ENCODE measurements around the gene MEFV. TPM values are rescaled to one million over a fixed set of nuclear protein-coding genes. Genes with fewer than 3 reads are reported as not detected.

MEFV gene
- total RNA-seq, 1 experiment from 2014 or later, result 0.46 TPM

DNA sequence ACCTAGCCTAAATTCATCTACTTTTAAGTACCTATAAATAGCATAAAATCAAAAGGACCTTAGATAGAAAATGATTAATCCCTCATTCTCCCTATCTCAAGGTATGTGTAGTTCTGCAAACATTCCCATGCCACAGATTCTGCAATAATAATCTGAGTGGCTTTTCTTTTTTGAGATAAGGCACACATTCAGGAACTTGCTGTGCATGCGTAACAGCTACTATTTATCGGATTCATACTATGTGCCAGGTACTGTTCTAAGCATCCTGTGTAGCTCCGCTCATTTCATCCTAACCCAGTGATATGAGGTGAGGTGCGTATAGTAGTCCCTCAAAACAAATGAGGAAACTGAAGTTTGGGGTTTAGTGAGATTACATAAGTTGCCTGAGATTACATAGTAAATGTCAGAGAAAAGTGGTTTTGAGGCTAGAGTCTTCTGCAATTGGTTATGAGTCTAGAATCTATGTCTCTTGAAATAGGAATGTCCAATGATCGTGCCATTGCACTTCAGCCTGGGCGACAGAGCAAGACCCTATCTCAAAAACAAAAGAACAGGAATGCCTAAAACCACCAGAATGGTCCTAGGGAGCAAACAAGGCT is 24.9 kb upstream of the MEFV start:
- in situ Hi-C loops (cut with HindIII; ENCODE audit: low pct_unique_long_range_greater_than_20kb, low sequenced_read_pairs) (no loop called here), intact Hi-C loops (cut with micrococcal nuclease; ENCODE audit: unreplicated experiment) (no loop called here)
- POLR2A ChIA-PET, result no interaction called here
- no TSS peak for BruUV-seq (replicated peaks)
- H3K36me3 ChIP-seq (ENCODE audit: control insufficient read depth, insufficient read depth, low read length), result peaks cover 2% of the 10 kb centered on the region
- TF ChIP-seq, protein P1, sequence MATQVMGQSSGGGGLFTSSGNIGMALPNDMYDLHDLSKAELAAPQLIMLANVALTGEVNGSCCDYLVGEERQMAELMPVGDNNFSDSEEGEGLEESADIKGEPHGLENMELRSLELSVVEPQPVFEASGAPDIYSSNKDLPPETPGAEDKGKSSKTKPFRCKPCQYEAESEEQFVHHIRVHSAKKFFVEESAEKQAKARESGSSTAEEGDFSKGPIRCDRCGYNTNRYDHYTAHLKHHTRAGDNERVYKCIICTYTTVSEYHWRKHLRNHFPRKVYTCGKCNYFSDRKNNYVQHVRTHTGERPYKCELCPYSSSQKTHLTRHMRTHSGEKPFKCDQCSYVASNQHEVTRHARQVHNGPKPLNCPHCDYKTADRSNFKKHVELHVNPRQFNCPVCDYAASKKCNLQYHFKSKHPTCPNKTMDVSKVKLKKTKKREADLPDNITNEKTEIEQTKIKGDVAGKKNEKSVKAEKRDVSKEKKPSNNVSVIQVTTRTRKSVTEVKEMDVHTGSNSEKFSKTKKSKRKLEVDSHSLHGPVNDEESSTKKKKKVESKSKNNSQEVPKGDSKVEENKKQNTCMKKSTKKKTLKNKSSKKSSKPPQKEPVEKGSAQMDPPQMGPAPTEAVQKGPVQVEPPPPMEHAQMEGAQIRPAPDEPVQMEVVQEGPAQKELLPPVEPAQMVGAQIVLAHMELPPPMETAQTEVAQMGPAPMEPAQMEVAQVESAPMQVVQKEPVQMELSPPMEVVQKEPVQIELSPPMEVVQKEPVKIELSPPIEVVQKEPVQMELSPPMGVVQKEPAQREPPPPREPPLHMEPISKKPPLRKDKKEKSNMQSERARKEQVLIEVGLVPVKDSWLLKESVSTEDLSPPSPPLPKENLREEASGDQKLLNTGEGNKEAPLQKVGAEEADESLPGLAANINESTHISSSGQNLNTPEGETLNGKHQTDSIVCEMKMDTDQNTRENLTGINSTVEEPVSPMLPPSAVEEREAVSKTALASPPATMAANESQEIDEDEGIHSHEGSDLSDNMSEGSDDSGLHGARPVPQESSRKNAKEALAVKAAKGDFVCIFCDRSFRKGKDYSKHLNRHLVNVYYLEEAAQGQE (IDR thresholded peaks at IDR 0.05; ENCODE audit: insufficient read depth in 1 of 2, low read depth in 2 of 2, low read length in 1 of 2), result no peak
- TF ChIP-seq TCF7L2 (IDR thresholded peaks at IDR 0.05; ENCODE audit: low read depth, low read length), result no peak
- TF ChIP-seq, protein P2, sequence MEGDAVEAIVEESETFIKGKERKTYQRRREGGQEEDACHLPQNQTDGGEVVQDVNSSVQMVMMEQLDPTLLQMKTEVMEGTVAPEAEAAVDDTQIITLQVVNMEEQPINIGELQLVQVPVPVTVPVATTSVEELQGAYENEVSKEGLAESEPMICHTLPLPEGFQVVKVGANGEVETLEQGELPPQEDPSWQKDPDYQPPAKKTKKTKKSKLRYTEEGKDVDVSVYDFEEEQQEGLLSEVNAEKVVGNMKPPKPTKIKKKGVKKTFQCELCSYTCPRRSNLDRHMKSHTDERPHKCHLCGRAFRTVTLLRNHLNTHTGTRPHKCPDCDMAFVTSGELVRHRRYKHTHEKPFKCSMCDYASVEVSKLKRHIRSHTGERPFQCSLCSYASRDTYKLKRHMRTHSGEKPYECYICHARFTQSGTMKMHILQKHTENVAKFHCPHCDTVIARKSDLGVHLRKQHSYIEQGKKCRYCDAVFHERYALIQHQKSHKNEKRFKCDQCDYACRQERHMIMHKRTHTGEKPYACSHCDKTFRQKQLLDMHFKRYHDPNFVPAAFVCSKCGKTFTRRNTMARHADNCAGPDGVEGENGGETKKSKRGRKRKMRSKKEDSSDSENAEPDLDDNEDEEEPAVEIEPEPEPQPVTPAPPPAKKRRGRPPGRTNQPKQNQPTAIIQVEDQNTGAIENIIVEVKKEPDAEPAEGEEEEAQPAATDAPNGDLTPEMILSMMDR (IDR thresholded peaks at IDR 0.05), result no peak
- no peak for TF ChIP-seq SIN3A (IDR thresholded peaks at IDR 0.05; ENCODE audit: borderline replicate concordance, insufficient read depth, low read depth, low read length)
- TF ChIP-seq POLR2AphosphoS5 (IDR thresholded peaks at IDR 0.05; ENCODE audit: low read depth, low read length), result no peak
- DNase-seq (ENCODE audit: low read depth, low spot score) (no peak), ATAC-seq (no peak)
- no peak overlapping the region for H3K27ac ChIP-seq (ENCODE audit: low read length)
- CTCF ChIA-PET, result no interaction called here
- H3K4me3 ChIP-seq (ENCODE audit: low read depth in 2 of 2, low read length in 2 of 2), result no peak overlapping the region
- no peaks in the 10 kb centered on the region; the same call in 1 of the 2 replicates for H3K27me3 ChIP-seq (ENCODE audit: control insufficient read depth, insufficient read depth, low read length)
- no peaks in the 10 kb centered on the region; the same call in 1 of the 2 replicates for H3K4me1 ChIP-seq (ENCODE audit: control insufficient read depth, insufficient read depth, low read length)
- H3K9me3 ChIP-seq (ENCODE audit: control insufficient read depth, insufficient read depth, low read depth, low read length), result peaks cover 17% of the 10 kb centered on the region

- Histone ChIP-seq H3K9me3 (ENCODE audit: control insufficient read depth, insufficient read depth, low read depth, low read length) (no peaks in the 10 kb centered on the region), H3K4me1 (ENCODE audit: control insufficient read depth, insufficient read depth, low read length) (no peaks in the 10 kb centered on the region), H3K27ac (ENCODE audit: low read length) (no peak overlapping the region), H3K36me3 (ENCODE audit: control insufficient read depth, insufficient read depth, low read length) (no peaks in the 10 kb centered on the region), H3K4me3 (ENCODE audit: low read depth in 2 of 2, low read length in 2 of 2) (no peak overlapping the region), H3K27me3 (ENCODE audit: control insufficient read depth, insufficient read depth, low read length) (no peaks in the 10 kb centered on the region; the same call in 1 of the 2 replicates)
- in situ Hi-C loops (cut with HindIII; ENCODE audit: low pct_unique_long_range_greater_than_20kb, low sequenced_read_pairs) (no loop called here), intact Hi-C loops (cut with micrococcal nuclease; ENCODE audit: unreplicated experiment) (no loop called here)
- ChIA-PET CTCF (interaction anchor here (0.6 kb wide), 2 partner anchors 10 to 138 kb away, joined by 3 read pairs; no protein-coding TSS in a partner anchor), POLR2A (no interaction called here)
- TF ChIP-seq TCF7L2 (IDR thresholded peaks at IDR 0.05; ENCODE audit: low read depth, low read length) (no peak), SIN3A (IDR thresholded peaks at IDR 0.05; ENCODE audit: borderline replicate concordance, insufficient read depth, low read depth, low read length) (no peak), POLR2AphosphoS5 (IDR thresholded peaks at IDR 0.05; ENCODE audit: low read depth, low read length) (no peak)
- TF ChIP-seq, protein P1 (IDR thresholded peaks at IDR 0.05; ENCODE audit: insufficient read depth in 1 of 2, low read depth in 2 of 2, low read length in 1 of 2), result no peak
- TF ChIP-seq, protein P2 (IDR thresholded peaks at IDR 0.05), result no peak
- BruUV-seq (replicated peaks), result no TSS peak
- ATAC-seq (no peak), DNase-seq (ENCODE audit: low read depth, low spot score) (no peak)
These were observed 20.2 kb upstream of the MEFV start for GRCh38 chr16:3276679-3277078.
